Mononuclear cell (primary cell): ENCODE results near the gene BIN2. TPM values are rescaled to one million over a fixed set of nuclear protein-coding genes. Genes with fewer than 3 reads are reported as not detected.
"Not testable (repeated sequence)": the region's sequence is repeated elsewhere in the genome, so short reads cannot be mapped to it uniquely, and the experiment has no call there.

ENCODE experiments used
- H3K27me3 ChIP-seq: 2 replicates; pipeline ENCODE4 v1.6.0; 2011; ENCODE audit warnings: low read length, control low read depth; ENCODE audit not compliant: insufficient read depth
- H3K4me1 ChIP-seq: 2 replicates; pipeline ENCODE4 v1.5.1; 2011; ENCODE audit warnings: mild to moderate bottlenecking, low read length, control low read depth; ENCODE audit not compliant: insufficient read depth
- H3K4me3 ChIP-seq: 2 replicates; pipeline ENCODE4 v1.5.1; 2011; ENCODE audit warnings: mild to moderate bottlenecking, low read length, moderate library complexity
- H3K9me3 ChIP-seq: 2 replicates; pipeline ENCODE4 v1.5.1; 2011; ENCODE audit warnings: low read depth, mild to moderate bottlenecking, control low read depth, low read length
- total RNA-seq: library from RNA; depleted of rRNA; stranded (reverse); fragments of >200 nt; gene quantifications from one replicate; pipeline ENCODE4 v1.2.3, GENCODE V29; 2012

BIN2 gene
- total RNA-seq, 1 donor: 211 TPM

GRCh38 chr12:51269174-51270066 is 54.6 kb downstream of the BIN2 start:
- Histone ChIP-seq H3K9me3 (no peaks in the 10 kb centered on the region), H3K27me3 (no peaks in the 10 kb centered on the region), H3K4me1 (peaks cover 19% of the 10 kb centered on the region), H3K4me3 (peak overlapping the region; percentile 52)

- Histone ChIP-seq H3K4me1 (peaks cover 10% of the 10 kb centered on the region), H3K9me3 (no peaks in the 10 kb centered on the region), H3K4me3 (no peak overlapping the region), H3K27me3 (no peaks in the 10 kb centered on the region)
Measured at GRCh38 chr12:51265024-51265423, 59.0 kb downstream of the BIN2 start.

- peaks cover 6% of the 10 kb centered on the region for H3K4me1 ChIP-seq
- H3K4me3 ChIP-seq: no peak overlapping the region
- no peaks in the 10 kb centered on the region for H3K9me3 ChIP-seq
- H3K27me3 ChIP-seq: no peaks in the 10 kb centered on the region
Measured at GRCh38 chr12:51264297-51264696, 59.7 kb downstream of the BIN2 start.

- no peak overlapping the region for H3K4me3 ChIP-seq
- no peaks in the 10 kb centered on the region for H3K4me1 ChIP-seq
- H3K27me3 ChIP-seq: no peaks in the 10 kb centered on the region
- H3K9me3 ChIP-seq: no peaks in the 10 kb centered on the region
Measured at GRCh38 chr12:51263341-51263740, 60.6 kb downstream of the BIN2 start.

- H3K9me3 ChIP-seq: no peaks in the 10 kb centered on the region
- no peaks in the 10 kb centered on the region for H3K4me1 ChIP-seq
- no peaks in the 10 kb centered on the region for H3K27me3 ChIP-seq
- H3K4me3 ChIP-seq: no peak overlapping the region
Measured at GRCh38 chr12:51262758-51263177, 61.2 kb downstream of the BIN2 start.

- H3K9me3 ChIP-seq, H3K4me1 ChIP-seq, H3K4me3 ChIP-seq, H3K27me3 ChIP-seq: not testable (repeated sequence)
Measured at GRCh38 chr12:51259600-51259999, 64.4 kb downstream of the BIN2 start.

- H3K27me3 ChIP-seq: no peaks in the 10 kb centered on the region
- no peak overlapping the region for H3K4me3 ChIP-seq
- H3K9me3 ChIP-seq: no peaks in the 10 kb centered on the region
- peaks cover 12% of the 10 kb centered on the region for H3K4me1 ChIP-seq
Measured at GRCh38 chr12:51254536-51254935, 69.4 kb downstream of the BIN2 start.

- H3K4me3 ChIP-seq: no peak overlapping the region
- H3K27me3 ChIP-seq: no peaks in the 10 kb centered on the region
- peaks cover 19% of the 10 kb centered on the region for H3K4me1 ChIP-seq
- H3K9me3 ChIP-seq: no peaks in the 10 kb centered on the region
Measured at GRCh38 chr12:51253276-51253675, 70.7 kb downstream of the BIN2 start.

- no peaks in the 10 kb centered on the region for H3K27me3 ChIP-seq
- H3K4me1 ChIP-seq: peaks cover 61% of the 10 kb centered on the region
- no peaks in the 10 kb centered on the region for H3K9me3 ChIP-seq
- H3K4me3 ChIP-seq: no peak overlapping the region
Measured at GRCh38 chr12:51247523-51248206, 76.3 kb downstream of the BIN2 start.

GRCh38 chr12:51246254-51246853 is 77.6 kb downstream of the BIN2 start:
- H3K4me1 ChIP-seq: peaks cover 74% of the 10 kb centered on the region
- H3K9me3 ChIP-seq: no peaks in the 10 kb centered on the region
- no peak overlapping the region for H3K4me3 ChIP-seq
- H3K27me3 ChIP-seq: no peaks in the 10 kb centered on the region

GRCh38 chr12:51245476-51246253 is 78.3 kb downstream of the BIN2 start:
- Histone ChIP-seq H3K9me3 (no peaks in the 10 kb centered on the region), H3K4me1 (peaks cover 81% of the 10 kb centered on the region), H3K27me3 (no peaks in the 10 kb centered on the region), H3K4me3 (no peak overlapping the region)

GRCh38 chr12:51244269-51244668 is 79.7 kb downstream of the BIN2 start:
- Histone ChIP-seq H3K9me3 (no peaks in the 10 kb centered on the region), H3K4me3 (no peak overlapping the region), H3K4me1 (peaks cover 91% of the 10 kb centered on the region), H3K27me3 (no peaks in the 10 kb centered on the region)

- Histone ChIP-seq H3K27me3 (no peaks in the 10 kb centered on the region), H3K9me3 (no peaks in the 10 kb centered on the region), H3K4me1 (peaks cover 88% of the 10 kb centered on the region), H3K4me3 (no peak overlapping the region)
Measured at GRCh38 chr12:51242876-51243275, 81.1 kb downstream of the BIN2 start.

- Histone ChIP-seq H3K4me1 (peaks cover 84% of the 10 kb centered on the region), H3K27me3 (no peaks in the 10 kb centered on the region), H3K4me3 (no peak overlapping the region), H3K9me3 (no peaks in the 10 kb centered on the region)
Measured at GRCh38 chr12:51242120-51242519, 81.9 kb downstream of the BIN2 start.

- peaks cover 73% of the 10 kb centered on the region for H3K4me1 ChIP-seq
- H3K4me3 ChIP-seq: no peak overlapping the region
- H3K27me3 ChIP-seq: no peaks in the 10 kb centered on the region
- H3K9me3 ChIP-seq: no peaks in the 10 kb centered on the region
Measured at GRCh38 chr12:51240971-51241370, 83.0 kb downstream of the BIN2 start.
